IPS DF 6.9 (cell line): ENCODE results near the gene IGFALS.

Experiments used
- DNase-seq: peaks from one replicate; pipeline ENCODE4 v3.0.0-alpha.2; 2013; ENCODE audit warnings: low read depth, low spot score
- H3K27ac ChIP-seq: one replicate; pipeline ENCODE4 v1.5.1; 2013; ENCODE audit warnings: low read length, control low read depth
- H3K27me3 ChIP-seq: 2 replicates; pipeline ENCODE4 v1.6.1; 2013; ENCODE audit warnings: mild to moderate bottlenecking, low read length; ENCODE audit not compliant: control insufficient read depth, insufficient read depth
- H3K36me3 ChIP-seq: 2 replicates; pipeline ENCODE4 v1.6.1; 2013; ENCODE audit warnings: low read length; ENCODE audit not compliant: control insufficient read depth, insufficient read depth
- H3K4me1 ChIP-seq: 2 replicates; pipeline ENCODE4 v1.6.1; 2013; ENCODE audit warnings: low read length; ENCODE audit not compliant: control insufficient read depth, insufficient read depth
- H3K4me3 ChIP-seq: 2 replicates; pipeline ENCODE4 v1.5.1; 2013; ENCODE audit warnings: mild to moderate bottlenecking, low read length
- H3K9me3 ChIP-seq: 2 replicates; pipeline ENCODE4 v1.6.1; 2013; ENCODE audit warnings: low read length, inconsistent platforms; ENCODE audit not compliant: control insufficient read depth, insufficient read depth
- WGBS: extraction: QIAGEN DNeasy Blood & Tissue Kit; methylation state at CpG from one replicate; pipeline ENCODE4 v1.1.7; 2013; ENCODE audit warnings: mixed read lengths, missing lambda C conversion rate; ENCODE audit not compliant: insufficient read length, insufficient coverage; 5-methylcytosine and 5-hydroxymethylcytosine counted together

The IGFALS gene

DNA sequence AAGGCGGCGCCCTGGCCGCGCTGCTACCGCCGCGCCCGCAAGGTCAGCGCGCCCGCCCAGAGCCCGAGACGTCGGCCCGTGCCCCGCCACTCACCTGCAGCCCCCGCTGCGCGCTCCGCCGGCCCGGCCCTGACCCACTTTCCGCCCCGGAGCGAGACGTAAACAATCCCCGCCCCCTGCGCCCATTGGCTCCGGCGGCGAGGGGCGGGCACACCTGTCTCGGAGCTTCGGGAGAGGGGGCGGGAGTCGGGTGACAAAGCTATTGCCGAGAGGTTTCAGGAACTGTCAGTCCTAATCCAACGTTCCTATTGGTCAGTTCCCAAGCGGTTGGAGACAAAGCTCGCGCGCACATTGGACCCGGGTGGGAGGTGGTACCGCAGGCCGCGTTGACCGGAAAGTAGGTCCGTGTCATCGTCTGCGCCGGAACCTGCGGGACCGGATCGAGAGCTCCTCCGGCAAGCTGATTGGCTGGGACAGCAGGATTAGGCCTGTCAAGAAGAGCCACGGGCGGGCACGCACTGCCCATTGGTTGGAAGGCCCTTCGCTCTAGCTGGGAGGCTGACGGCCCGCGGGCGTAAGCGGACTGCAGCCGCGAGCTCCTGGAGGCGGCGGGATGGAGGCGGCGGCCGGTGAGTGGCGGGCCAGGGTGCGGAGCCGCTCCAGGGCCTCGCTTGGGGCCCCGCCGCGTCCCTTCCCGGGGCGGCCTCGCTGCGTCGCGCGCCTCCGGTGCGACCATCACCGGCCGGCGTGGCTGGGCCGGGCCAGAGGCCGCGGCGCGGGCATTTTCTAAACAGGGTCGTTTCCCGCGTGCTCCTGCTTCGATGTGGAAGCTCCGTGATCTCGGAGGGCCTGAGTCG lies 10.9 kb downstream of the IGFALS start, which contains the start of the genes NUBP2 and SPSB3:
Gene NUBP2 (plus strand): TSS at position 553 of the 857 bp plus-strand sequence. CDS start 61 bp downstream, at position 614.
Gene SPSB3 (minus strand): TSS at position 164 of the 857 bp plus-strand sequence. CDS start 1,088 bp downstream, outside the sequence.
- WGBS = no CpG with 5 or more reads among the region's 102 CpGs
- Histone ChIP-seq H3K4me1 (no peaks in the 10 kb centered on the region), H3K36me3 (peaks cover 22% of the 10 kb centered on the region), H3K9me3 (no peaks in the 10 kb centered on the region), H3K27ac (no peak within 1 kb of the TSS), H3K4me3 (peak within 1 kb of the TSS; percentile 92), H3K27me3 (no peaks in the 10 kb centered on the region)
- peak; percentile 100 for DNase-seq

- peaks cover 26% of the 10 kb centered on the region for H3K36me3 ChIP-seq
- H3K4me3 ChIP-seq = peak overlapping the region; percentile 92
- H3K27ac ChIP-seq = no peak overlapping the region
- no peak for DNase-seq
- no peaks in the 10 kb centered on the region for H3K27me3 ChIP-seq
- H3K9me3 ChIP-seq = no peaks in the 10 kb centered on the region
- no peaks in the 10 kb centered on the region for H3K4me1 ChIP-seq
- no CpG with 5 or more reads among the region's 70 CpGs for WGBS
Observed at GRCh38 chr16:1781758-1782407, 11.6 kb downstream of the IGFALS start.

- peak overlapping the region; percentile 92; the same call in 1 of the 2 replicates for H3K4me3 ChIP-seq
- H3K27ac ChIP-seq = no peak overlapping the region
- no peaks in the 10 kb centered on the region for H3K27me3 ChIP-seq
- no peaks in the 10 kb centered on the region for H3K4me1 ChIP-seq
- no peaks in the 10 kb centered on the region for H3K9me3 ChIP-seq
- H3K36me3 ChIP-seq = peaks cover 20% of the 10 kb centered on the region
- no CpG with 5 or more reads among the region's 20 CpGs for WGBS
- DNase-seq = no peak
Observed at GRCh38 chr16:1781254-1781653, 12.3 kb downstream of the IGFALS start.

- WGBS = no CpG with 5 or more reads among the region's 6 CpGs
- Histone ChIP-seq H3K27me3 (no peaks in the 10 kb centered on the region), H3K4me1 (no peaks in the 10 kb centered on the region), H3K27ac (no peak overlapping the region), H3K9me3 (no peaks in the 10 kb centered on the region), H3K36me3 (peaks cover 23% of the 10 kb centered on the region), H3K4me3 (no peak overlapping the region)
- no peak for DNase-seq
Observed at GRCh38 chr16:1780677-1781072, 12.8 kb downstream of the IGFALS start.

DNA sequence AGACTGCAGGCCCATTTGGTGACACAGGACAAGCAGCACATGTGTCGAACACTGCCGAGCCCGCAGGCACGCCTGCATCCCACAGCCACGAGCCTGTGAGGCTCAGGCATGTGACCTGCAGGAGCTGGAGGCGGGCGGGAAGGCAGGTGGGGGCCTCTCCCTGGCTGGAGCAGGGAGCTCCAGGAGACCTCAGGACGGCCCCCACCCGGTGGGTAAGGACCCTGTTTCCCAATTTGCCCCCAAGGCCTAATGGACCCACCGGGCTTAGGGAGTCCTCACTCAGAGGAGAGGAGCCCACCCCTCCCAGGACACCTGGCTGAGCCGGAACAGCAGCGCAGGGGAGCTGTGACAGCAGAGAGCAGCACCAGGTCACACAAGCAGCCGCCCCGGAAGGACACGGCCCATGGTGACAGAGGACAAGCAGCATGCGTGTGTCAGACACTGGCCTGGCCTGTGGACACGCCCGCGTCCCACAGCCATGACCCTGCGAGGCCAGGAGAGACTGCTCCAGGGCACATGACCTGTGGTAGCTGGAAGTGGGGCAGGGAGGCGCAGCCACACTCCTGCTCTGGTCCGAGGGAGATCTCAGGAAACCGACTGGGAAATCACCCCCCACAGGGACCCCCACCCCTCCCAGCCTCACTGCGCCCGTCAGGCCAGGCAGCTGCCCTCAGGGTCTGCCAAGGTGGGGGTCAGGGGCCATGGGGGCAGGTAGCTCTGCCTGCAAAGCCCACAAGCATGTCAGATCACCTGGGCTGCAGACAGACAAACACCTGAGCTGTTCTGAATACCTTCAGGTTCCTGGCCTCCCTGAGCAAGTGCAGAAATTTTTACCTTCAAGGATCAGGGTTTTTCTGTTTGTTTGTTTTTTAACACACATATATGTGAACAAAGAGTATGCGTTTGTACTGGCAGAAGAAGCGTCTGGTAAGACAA lies 13.5 kb downstream of the IGFALS start:
- Histone ChIP-seq H3K27ac (no peak overlapping the region), H3K27me3 (no peaks in the 10 kb centered on the region), H3K9me3 (no peaks in the 10 kb centered on the region), H3K4me3 (no peak overlapping the region), H3K4me1 (no peaks in the 10 kb centered on the region), H3K36me3 (peaks cover 26% of the 10 kb centered on the region)
- DNase-seq = no peak
- no CpG with 5 or more reads among the region's 27 CpGs for WGBS

GRCh38 chr16:1779234-1779701 lies 14.2 kb downstream of the IGFALS start:
- peaks cover 27% of the 10 kb centered on the region for H3K36me3 ChIP-seq
- H3K27ac ChIP-seq = no peak overlapping the region
- no peaks in the 10 kb centered on the region for H3K27me3 ChIP-seq
- H3K9me3 ChIP-seq = no peaks in the 10 kb centered on the region
- H3K4me1 ChIP-seq = no peaks in the 10 kb centered on the region; the same call in 1 of the 2 replicates
- WGBS = no CpG with 5 or more reads among the region's 8 CpGs
- no peak overlapping the region for H3K4me3 ChIP-seq
- DNase-seq = no peak

- H3K9me3 ChIP-seq = no peaks in the 10 kb centered on the region
- no peak overlapping the region for H3K27ac ChIP-seq
- peaks cover 27% of the 10 kb centered on the region for H3K36me3 ChIP-seq
- no peaks in the 10 kb centered on the region for H3K27me3 ChIP-seq
- peaks cover 2% of the 10 kb centered on the region; the same call in 1 of the 2 replicates for H3K4me1 ChIP-seq
- no peak overlapping the region for H3K4me3 ChIP-seq
- DNase-seq = no peak
- no CpG with 5 or more reads among the region's 34 CpGs for WGBS
Observed at GRCh38 chr16:1778200-1779179, 15.0 kb downstream of the IGFALS start.

GRCh38 chr16:1777375-1778199 lies 15.9 kb downstream of the IGFALS start:
- no peak for DNase-seq
- WGBS = no CpG with 5 or more reads among the region's 36 CpGs
- Histone ChIP-seq H3K27ac (no peak overlapping the region), H3K4me1 (peaks cover 2% of the 10 kb centered on the region; the same call in 1 of the 2 replicates), H3K9me3 (no peaks in the 10 kb centered on the region), H3K36me3 (peaks cover 27% of the 10 kb centered on the region), H3K4me3 (no peak overlapping the region), H3K27me3 (no peaks in the 10 kb centered on the region)
